Jurkat, Clone E6-1 (cell line): Measurements from ENCODE around the gene MED6. TPM values are rescaled to one million over a fixed set of nuclear protein-coding genes. Genes with fewer than 3 reads are reported as not detected.

ENCODE experiments used
- DNase-seq: peaks from one replicate; pipeline ENCODE4 v3.0.0-alpha.2; 2011; ENCODE audit warnings: low read depth, low spot score
- H3K4me3 ChIP-seq: 2 replicates; pipeline ENCODE4 v1.5.1; 2011; ENCODE audit warnings: mild to moderate bottlenecking, low read length, control low read depth, moderate library complexity
- polyA plus RNA-seq: library from polyadenylated mRNA; unstranded; fragments of >200 nt; gene quantifications from one replicate; pipeline ENCODE4 v1.2.1, GENCODE V29; 2012; ENCODE audit warnings: missing spikeins; ENCODE audit not compliant: insufficient read length, insufficient read depth

MED6 gene, protein sequence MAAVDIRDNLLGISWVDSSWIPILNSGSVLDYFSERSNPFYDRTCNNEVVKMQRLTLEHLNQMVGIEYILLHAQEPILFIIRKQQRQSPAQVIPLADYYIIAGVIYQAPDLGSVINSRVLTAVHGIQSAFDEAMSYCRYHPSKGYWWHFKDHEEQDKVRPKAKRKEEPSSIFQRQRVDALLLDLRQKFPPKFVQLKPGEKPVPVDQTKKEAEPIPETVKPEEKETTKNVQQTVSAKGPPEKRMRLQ
- 55.4 TPM for polyA plus RNA-seq

DNA sequence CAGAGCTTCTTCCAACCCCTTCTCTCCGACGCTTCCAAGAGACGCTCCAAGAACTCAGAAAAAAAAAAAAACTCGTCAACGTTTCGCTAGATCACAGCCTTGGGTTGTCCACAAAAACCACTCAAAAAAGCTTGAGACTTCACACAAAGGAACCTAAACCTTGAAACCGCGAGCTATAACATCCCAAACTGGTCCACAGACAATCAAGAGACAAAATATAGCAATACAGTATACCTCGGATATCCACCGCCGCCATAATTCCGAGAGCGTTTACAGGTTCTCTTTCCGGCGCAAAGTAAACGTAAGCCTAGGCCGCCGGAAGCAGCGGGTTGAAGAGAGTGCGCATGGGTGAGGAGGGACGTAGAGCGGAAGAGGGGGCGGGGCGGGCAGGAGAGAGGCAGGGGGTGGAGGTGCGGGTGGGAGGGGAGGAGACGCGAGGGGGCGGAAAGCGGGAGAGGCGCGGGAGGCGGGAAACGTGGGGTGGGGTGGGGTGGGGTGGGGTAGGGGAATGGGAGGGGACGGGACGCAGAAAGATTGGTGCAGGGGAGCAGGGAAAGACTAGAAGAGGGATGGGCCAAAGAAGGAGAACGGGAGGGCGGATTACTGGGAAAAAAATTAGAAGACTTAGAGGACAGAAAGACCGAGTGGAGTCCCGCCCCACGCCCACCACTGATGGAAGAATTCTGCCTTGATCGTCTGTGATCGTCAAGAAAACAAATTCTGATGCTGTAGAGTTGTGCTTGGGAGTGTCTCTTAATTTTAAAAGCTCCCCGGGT, at the start of gene MED6:
TSS of gene MED6 (minus strand) at position 274 of the 776 bp plus-strand sequence. CDS start at position 256, 18 bp downstream.
- DNase-seq = peak; percentile 90

DNA sequence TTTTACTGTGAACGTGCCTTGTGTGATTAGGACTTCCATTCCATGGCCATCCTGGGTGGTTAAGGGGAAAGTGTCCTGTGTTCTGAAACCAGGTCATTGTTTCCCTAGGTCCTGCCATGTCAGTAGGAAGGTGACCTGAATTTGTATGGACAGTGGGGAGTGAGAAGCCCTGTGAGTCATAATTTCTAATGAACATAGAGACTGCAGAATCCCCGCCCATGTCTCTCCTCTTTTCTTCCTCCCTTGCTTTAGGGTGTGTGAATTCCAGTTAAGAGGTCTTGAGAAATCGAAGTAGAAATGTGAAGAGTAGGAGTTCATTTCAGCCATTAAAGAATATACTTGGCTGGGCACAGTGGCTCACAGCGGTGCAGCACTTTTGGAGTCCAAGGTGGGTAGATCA, 49.3 kb upstream of the MED6 start:
- no peak for DNase-seq
- no peak overlapping the region for H3K4me3 ChIP-seq

More for the DNA sequence above, at the start of gene MED6:
- peak within 1 kb of the TSS; percentile 92 for H3K4me3 ChIP-seq

DNA sequence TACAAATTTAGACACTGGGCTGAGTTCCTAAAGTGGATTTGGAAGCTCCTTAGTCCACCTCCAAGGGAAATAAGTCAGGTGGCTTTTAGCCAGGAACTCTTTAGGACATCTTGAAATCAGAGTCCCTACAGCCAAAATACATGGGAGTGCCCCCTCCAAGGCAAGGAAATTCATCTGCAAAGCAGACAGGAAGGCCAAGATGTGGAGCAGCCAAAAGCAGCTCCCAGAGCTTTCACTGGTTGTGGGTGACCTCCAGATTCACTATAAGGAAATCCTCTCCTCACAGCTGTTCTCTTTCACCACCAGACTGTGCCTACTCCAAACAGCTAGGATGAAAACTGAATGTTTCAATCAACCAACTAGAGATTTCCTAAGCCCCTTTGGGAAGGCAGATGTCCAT, 47.9 kb upstream of the MED6 start:
- DNase-seq = no peak
- H3K4me3 ChIP-seq = no peak overlapping the region

DNA sequence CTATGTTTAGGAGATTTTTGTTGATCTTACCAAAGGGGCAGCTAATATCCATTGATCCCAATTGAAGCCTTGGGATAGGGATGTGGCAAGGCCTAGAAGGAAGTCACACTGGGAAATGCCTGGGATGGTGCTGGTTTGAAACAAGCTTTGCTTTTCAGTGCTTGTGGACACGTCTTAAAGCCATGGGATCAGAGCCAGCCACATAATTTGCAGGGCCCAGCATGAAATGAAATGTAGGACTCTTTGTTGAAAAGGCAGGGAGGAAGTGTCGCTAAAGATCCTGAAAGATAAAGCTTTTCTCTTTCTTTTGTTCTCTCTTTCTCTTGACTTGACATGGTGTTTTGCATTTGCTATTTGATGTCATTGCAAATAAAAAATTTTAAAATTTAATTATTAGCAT, 46.2 kb upstream of the MED6 start:
- H3K4me3 ChIP-seq = no peak overlapping the region
- no peak for DNase-seq

DNA sequence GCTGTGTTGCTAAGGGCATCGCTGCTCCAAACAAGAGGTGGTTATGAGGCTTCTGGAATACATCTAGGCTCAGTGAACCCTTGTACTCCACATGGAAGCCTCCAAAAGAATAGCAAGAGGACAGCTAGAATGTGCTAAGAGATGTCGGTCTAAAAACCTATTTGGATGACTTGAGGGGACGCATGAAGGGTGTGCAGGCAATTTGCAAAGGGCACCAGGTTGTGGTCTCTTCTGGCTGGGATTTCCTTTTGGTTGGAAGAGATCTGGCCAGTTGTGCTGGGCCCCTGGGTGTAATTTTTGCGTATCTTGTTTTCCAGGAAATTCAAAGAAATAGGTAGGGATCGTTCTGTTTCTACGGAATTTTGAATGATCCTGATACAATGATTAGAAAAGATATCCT, 45.4 kb upstream of the MED6 start:
- no peak overlapping the region for H3K4me3 ChIP-seq
- no peak for DNase-seq

DNA sequence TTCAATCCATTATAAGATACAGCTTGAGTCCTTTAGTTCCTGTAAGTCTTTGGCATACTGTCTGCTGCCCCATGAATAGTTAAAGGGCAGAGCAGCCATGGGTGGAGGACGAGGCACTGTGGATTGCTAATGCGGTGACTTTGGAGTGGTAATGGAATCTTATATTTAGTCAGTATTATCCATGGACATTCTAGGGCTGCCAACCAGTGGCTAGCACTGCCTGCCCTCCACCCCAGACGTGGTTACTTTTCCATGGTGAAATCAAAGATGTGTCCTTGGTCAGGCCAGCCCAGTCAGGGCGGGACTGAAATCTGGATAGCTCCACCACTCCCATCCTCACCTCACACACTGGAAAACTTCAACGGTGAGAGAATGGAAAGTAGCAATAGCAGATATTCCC, 43.5 kb upstream of the MED6 start:
- no peak overlapping the region for H3K4me3 ChIP-seq
- DNase-seq = no peak

DNA sequence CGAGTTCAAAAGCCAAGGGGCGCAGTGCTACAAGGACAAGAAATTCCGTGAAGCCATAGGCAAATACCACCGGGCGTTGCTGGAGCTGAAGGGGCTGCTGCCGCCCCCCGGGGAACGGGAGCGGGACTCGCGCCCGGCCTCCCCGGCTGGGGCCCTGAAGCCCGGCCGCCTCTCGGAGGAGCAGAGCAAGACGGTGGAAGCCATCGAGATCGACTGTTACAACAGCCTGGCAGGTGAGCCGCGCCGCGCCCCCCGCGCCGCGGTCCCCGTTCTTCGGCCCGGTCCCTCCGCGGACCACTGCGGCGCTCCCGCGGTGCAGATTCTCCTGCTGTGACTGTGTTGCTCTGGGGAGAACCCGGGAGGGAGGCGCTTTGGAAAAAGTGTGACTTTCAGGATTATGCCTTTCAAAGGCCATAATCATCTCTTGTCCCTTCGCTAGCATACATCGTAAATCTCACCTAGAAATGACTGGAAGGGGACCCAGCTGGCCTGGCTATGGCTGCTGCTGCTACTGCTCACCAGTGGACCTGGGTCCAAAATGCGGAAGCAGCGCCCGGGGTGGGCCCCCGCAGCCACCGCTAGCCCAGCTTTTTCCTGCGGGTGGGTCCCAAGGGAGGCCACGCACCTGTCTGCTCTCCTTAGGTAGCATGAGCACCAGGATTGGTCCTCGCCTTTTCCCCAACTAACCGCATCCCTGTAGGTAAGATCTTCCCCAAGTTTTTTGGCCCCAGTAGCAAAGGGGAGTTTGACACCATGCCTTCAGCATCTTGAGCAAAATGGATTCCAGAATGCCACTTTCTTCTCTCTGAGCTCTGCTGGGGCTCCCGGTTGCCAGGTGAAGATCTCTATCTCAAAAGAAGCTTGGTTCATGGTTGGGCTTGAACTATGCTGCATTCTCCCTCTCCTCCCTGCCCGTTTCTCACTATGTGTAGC, 42.1 kb upstream of the MED6 start:
- no peak for DNase-seq
- H3K4me3 ChIP-seq = peak overlapping the region; percentile 58

DNA sequence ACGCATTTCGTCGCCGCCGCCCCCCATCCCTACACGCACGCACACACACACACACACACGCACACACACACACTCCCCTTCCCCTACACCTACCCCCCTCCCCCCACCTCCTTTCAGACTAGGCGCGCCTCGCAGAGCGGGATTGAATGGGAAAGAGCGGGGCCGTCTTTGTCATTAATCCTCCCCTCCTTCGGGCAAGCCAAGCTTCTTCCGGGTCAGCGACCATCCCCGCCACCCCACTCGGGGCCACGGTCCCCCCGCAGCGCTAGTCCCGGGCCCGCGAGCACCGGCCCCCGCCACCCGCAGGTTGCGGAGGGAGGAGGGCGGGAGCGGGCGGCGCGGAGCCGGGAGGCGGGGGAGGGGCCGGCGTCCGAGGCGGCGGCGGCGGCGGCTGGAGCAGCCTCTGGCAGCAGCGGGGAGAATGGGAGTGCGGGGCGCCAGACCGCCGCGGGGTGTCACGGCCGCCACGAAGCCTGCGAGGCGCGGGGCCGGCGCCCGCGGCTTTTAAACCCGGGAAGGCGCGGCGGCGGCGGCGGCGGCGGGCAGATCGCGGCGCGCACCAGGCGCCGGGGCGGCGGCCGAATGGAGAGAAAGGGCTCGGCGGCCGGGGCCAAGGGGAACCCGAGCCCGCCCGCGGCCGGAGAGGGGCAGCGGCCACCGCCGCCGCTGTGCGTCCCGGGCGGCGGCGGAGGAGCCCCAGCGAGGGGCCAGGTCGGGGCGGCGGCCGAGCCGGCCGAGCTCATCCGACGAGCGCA, 41.3 kb upstream of the MED6 start, which contains the start of gene TTC9:
TSS of gene TTC9 (plus strand) at position 369 of the 755 bp plus-strand sequence. CDS start at position 583, 214 bp downstream.
- no peak for DNase-seq
- peak within 1 kb of the TSS; percentile 58 for H3K4me3 ChIP-seq

DNA sequence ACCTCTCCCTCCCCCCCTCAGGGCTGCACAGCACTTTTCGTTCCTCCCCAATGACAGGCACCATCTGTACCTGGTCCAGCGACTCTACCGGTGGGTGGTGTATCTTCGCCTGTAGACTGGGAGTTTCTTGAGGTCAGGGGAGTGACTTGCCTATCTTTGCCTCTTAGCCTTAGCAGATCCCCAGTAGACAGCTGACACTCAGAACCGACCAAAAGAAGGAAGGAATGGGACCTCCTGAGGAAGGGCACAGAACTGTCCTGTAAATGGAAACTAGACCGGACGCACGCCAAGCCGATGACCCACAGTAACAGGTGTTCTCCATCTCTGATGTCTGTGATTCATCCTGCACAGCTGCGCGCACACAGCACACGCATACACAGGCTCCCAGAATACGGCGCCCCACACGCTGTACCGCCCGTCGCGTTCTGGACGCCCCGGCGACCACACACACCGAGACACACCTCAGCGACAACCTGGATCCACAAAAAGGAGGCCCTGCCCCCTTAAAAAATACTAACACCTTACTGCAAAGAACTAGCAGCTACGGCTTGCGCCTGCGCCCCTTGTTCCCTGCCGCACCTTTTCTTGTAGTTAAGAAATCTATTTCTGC, 40.6 kb upstream of the MED6 start:
- peak overlapping the region; percentile 58 for H3K4me3 ChIP-seq
- DNase-seq = no peak

DNA sequence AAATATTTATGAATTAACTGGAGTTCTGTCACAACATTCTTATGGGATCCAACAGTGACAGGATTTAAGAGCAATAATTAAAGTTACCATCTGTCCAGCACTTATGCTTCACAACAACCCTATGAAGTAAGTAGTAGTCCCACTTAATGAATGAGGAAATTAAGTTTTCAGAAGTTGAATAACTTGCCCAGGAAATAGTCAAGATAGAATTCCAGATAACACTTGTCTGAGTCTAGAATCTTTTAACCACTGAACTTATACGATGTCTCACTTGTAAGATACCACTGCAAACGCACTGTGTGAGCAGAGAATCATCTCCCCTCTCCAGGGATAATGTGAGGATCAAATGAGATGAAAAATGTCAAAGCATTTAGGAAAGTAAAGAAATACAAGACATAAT, 38.0 kb upstream of the MED6 start:
- H3K4me3 ChIP-seq = no peak overlapping the region
- DNase-seq = no peak

DNA sequence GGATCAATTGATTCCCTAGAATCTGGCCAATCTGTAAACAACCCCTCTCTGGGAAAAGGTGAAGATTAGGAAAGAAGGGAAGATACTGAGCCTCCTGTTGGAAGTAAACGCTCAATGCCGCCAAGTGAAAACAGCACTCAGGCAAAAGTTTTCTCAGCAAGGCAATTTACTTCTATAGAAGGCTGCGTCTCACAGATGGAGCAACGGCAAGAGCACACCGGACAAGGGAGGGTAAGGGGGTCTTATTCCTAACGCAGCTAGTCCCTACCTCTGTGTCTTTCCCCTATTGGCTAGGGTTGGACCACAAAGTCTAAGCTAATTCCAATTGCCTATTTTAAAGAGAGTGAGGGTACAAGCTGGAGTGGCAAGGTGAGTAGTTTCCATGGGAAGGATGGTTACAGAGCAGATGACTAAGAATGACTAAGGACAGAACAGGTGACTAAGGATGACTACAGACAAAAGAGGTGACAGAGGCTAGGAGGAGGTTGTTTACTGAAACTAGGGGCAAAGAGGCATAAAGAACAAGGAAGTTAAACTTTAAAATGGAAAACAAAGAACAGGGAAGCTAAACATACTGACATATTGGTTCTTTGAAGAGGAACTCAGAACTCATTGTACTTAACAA, 35.6 kb upstream of the MED6 start:
- H3K4me3 ChIP-seq = no peak overlapping the region
- no peak for DNase-seq

DNA sequence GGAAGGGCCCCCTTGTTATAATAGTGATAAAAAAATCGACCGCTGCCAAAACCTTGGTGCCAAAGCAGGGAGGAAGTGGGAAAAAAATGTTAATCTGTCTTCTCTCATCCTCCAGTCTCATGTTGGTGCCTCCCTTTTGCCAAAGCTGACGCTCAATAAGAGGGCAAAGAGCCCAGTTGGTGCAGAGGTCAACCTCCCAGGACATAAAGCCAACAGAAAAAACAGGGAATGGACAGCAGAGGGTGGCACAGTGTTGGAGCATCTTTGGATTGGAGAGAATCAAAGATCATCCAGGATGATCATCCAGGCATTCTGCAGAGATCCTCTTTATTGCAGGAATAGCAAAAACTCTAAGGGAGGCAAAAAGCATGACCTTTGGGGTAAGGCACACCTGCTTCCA, 31.5 kb upstream of the MED6 start:
- DNase-seq = no peak

DNA sequence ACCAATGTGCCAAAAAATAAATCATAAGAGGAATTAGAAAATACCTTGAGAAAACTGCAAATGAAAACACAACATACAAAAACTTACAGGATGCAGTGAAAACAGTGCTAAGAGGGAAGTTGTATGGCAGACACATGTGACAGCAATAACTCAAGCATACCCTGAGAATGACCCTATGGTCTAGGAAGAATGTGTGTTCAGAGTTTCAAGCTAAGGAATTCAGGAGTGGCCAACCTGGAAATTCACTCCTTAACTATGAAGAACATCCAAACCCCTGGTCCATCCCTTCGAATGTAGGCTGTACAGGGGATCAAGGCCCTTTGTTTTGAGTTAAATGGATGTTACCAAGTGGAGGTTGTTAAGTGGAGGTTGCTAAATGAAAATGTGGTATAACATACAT, 24.5 kb upstream of the MED6 start:
- no peak overlapping the region for H3K4me3 ChIP-seq
- no peak for DNase-seq

More for the DNA sequence above, 31.5 kb upstream of the MED6 start:
- no peak overlapping the region for H3K4me3 ChIP-seq

DNA sequence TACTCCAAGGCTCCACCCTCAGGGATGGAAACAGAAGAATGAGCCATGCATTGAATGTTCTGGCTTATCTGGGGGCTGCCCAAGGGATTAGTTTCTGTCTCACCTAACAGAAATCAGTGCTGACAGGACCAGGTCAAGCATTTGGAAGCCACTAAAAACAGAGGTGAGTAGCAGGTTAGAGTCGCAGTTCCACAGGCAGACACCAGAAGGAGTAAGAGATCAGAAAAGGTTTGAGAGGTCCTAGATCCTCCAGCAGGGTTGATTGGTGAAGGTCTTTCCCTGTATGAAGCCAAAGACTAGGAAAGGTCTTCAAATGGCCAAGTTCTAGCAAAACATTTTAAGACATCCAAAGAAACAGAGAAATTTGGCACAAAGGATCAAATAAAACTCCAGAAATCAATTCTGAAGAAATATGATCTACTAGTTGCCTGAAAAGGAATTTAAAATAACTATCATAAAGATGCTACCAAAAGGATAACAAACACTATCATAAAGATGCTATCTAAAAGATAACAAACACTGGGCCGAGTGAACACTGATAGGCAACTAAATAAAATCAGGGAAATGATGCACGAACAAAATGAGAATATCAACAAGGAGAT, 21.8 kb upstream of the MED6 start:
- no peak overlapping the region for H3K4me3 ChIP-seq
- DNase-seq = peak; percentile 42

DNA sequence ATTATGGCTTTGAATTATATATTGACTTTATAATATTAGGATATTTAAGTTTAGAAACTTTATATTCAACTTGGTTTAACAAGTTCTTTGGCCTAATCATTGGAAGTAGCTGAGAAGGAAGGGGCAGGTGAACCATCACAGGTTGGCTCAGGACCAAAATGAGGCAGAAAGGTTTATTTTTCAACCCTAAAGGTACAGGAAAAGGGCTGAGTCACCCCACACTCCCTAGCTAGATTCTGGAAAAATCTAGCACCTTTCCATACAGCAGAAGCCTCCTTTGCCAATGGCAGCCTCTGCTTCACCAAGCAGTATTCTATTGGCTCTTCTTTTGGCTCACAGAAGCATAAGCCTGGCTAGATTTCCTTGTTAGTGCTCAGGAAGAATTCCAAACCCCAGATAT, 19.3 kb upstream of the MED6 start:
- no peak overlapping the region for H3K4me3 ChIP-seq
- DNase-seq = no peak

DNA sequence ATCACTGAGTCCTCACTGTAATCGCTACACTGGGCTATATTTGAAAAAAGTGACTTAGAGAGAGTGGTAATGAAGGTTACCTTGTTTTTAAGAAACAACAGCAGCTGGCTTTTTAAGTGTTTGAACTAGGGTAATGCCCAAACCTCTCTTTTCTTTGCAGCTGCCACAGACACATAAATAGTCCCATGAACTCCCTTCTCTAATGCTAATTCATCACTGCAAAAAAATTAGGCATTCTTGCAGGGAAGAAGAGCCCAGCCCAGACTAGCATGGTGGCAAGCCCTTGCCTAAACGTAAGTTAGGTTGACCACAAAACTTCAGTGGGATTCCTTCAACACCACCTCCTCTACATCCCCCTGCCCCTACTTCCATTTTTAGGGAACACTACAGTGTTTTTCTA, 17.9 kb upstream of the MED6 start:
- no peak overlapping the region for H3K4me3 ChIP-seq
- DNase-seq = no peak

DNA sequence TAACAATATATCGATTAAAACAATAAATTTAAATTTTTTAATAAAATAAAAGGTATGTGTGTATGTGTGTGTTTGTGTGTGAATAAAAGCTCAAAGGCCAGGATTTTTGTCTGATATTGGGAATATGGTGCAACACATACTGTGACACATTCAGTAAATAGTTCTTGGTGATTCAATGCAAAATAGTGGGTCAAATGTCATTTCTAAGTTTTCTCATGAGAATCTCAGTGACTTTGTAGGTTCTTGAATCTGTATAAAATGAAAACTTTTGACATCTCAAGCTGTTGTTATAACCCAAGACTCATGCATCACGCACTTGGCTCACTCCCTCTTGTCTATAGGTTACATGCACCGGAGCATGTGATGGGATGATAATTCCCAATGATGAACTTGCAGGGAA, 16.2 kb upstream of the MED6 start:
- no peak overlapping the region for H3K4me3 ChIP-seq
- no peak for DNase-seq

DNA sequence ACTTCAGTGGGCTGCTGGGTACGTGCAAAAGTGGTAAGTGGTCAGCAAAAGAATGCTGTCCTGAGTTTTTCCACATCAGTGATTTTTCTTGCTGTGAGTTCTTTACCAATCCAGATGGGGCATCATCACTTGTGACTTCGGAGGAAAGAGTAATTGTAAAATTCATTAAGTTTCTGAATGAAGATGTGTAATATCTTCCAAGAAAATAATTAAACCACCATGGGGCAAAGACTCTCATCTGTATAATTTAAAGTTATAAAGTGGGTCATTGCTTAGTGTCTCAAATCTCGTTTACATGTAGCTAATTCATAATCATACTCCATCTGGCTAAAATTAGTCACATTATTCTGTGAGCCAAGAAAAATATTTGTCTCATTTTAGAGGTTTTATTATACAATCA, 10.8 kb upstream of the MED6 start:
- DNase-seq = no peak

More for the DNA sequence above, 10.8 kb upstream of the MED6 start:
- H3K4me3 ChIP-seq = no peak overlapping the region
